ENCODE results near the gene ZYG11B. TPM values are rescaled to one million over a fixed set of nuclear protein-coding genes. Genes with fewer than 3 reads are reported as not detected.

The ZYG11B gene
- total and polyA plus RNA-seq, 3 experiments from 2014 or later: 11.2 to 11.9 (median 11.5) TPM

GRCh38 chr1:52848423-52848822 lies 122.2 kb downstream of the ZYG11B start:
- H3K4me1 ChIP-seq (ENCODE audit: insufficient read depth, low read length): no peaks in the 10 kb centered on the region
- no peak for DNase-seq
- no peak overlapping the region for H3K4me3 Mint-ChIP-seq
- no peak overlapping the region for H3K4me3 ChIP-seq (ENCODE audit: low read length)
- ChIA-PET POLR2A (no interaction called here), CTCF (no interaction called here)
- no peaks in the 10 kb centered on the region for H3K36me3 ChIP-seq (ENCODE audit: insufficient read depth, low read length)
- H3K27me3 ChIP-seq (ENCODE audit: insufficient read depth, low read length, poor library complexity, severe bottlenecking): peaks cover 6% of the 10 kb centered on the region
- peaks cover 0 to 5% (median 0%) of the 10 kb centered on the region in 3 donors for H3K4me1 Mint-ChIP-seq
- peaks cover 0 to 3% (median 0%) of the 10 kb centered on the region in 5 donors for H3K9me3 Mint-ChIP-seq
- H3K36me3 Mint-ChIP-seq: no peaks in the 10 kb centered on the region
- H3K27ac ChIP-seq (ENCODE audit: low read depth, low read length): no peak overlapping the region
- H3K27ac Mint-ChIP-seq: no peak overlapping the region
- H3K27me3 Mint-ChIP-seq: peaks cover 25 to 37% of the 10 kb centered on the region in 2 donors
- H3K9me3 ChIP-seq (ENCODE audit: low read length): no peaks in the 10 kb centered on the region

DNA sequence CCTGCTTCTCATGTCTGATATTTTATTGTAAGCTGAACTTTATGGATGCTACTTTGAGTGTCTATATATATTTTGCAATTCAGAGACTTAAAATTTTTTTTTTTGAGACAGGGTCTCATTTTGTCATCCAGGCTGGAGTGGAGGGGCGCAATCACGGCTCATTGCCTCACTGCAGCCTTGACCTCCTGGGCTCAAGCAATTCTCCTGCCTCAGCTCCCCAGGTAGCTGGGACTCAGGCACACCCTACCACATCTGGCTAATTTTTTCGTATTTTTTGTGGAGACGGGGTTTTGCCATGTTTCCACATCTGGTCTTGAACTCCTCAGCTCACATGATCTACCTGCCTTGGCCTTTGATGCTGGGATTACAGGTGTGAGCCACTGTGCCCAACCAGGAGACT lies 124.7 kb downstream of the ZYG11B start:
- no peaks in the 10 kb centered on the region for H3K36me3 Mint-ChIP-seq

GRCh38 chr1:52852854-52853253 lies 126.6 kb downstream of the ZYG11B start:
- CTCF ChIA-PET: no interaction called here
- H3K27ac Mint-ChIP-seq: no peak overlapping the region
- no peak for DNase-seq
- Histone ChIP-seq H3K27ac (ENCODE audit: low read depth, low read length) (no peak overlapping the region), H3K4me1 (ENCODE audit: insufficient read depth, low read length) (no peaks in the 10 kb centered on the region), H3K36me3 (ENCODE audit: insufficient read depth, low read length) (no peaks in the 10 kb centered on the region), H3K27me3 (ENCODE audit: insufficient read depth, low read length, poor library complexity, severe bottlenecking) (no peaks in the 10 kb centered on the region), H3K4me3 (ENCODE audit: low read length) (no peak overlapping the region), H3K9me3 (ENCODE audit: low read length) (no peaks in the 10 kb centered on the region)
- peaks cover 6 to 20% of the 10 kb centered on the region in 2 donors for H3K27me3 Mint-ChIP-seq
- no peaks in the 10 kb centered on the region for H3K9me3 Mint-ChIP-seq
- H3K36me3 Mint-ChIP-seq: no peaks in the 10 kb centered on the region
- no peaks in the 10 kb centered on the region for H3K4me1 Mint-ChIP-seq
- POLR2A ChIA-PET: no interaction called here
- H3K4me3 Mint-ChIP-seq: no peak overlapping the region

More for the DNA sequence above, 124.7 kb downstream of the ZYG11B start:
- H3K27ac ChIP-seq (ENCODE audit: low read depth, low read length): no peak overlapping the region
- Mint-ChIP-seq H3K4me1 (no peaks in the 10 kb centered on the region), H3K4me3 (no peak overlapping the region), H3K9me3 (no peaks in the 10 kb centered on the region), H3K27ac (no peak overlapping the region), H3K27me3 (peaks cover 13 to 24% of the 10 kb centered on the region in 2 donors)
- no peaks in the 10 kb centered on the region for H3K36me3 ChIP-seq (ENCODE audit: insufficient read depth, low read length)
- H3K27me3 ChIP-seq (ENCODE audit: insufficient read depth, low read length, poor library complexity, severe bottlenecking): no peaks in the 10 kb centered on the region
- no peak for DNase-seq
- no peak overlapping the region for H3K4me3 ChIP-seq (ENCODE audit: low read length)
- ChIA-PET POLR2A (no interaction called here), CTCF (no interaction called here)
- H3K4me1 ChIP-seq (ENCODE audit: insufficient read depth, low read length): no peaks in the 10 kb centered on the region
- H3K9me3 ChIP-seq (ENCODE audit: low read length): no peaks in the 10 kb centered on the region

DNA sequence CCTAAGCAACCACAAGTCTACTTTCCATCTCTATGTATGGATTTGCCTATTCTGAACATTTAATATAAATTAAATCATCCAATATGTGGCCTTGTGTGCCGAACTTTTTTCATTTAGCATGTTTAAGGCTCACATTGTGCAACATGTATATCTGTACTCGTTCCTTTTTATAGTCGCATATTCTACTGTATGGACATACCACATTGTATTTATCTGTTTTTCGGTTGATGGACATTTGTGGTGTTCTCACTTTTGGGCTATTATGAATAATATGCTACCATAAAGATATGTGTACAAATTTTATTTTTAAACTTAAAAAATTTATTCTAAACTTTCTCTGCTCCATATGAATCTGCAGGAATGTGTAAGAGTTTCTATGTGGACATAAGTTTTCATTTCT lies 129.3 kb downstream of the ZYG11B start:
- DNase-seq: no peak
- Mint-ChIP-seq H3K27me3 (peaks cover 4 to 15% of the 10 kb centered on the region in 2 donors), H3K27ac (no peak overlapping the region), H3K4me1 (no peaks in the 10 kb centered on the region), H3K9me3 (no peaks in the 10 kb centered on the region), H3K4me3 (no peak overlapping the region), H3K36me3 (no peaks in the 10 kb centered on the region)
- H3K27me3 ChIP-seq (ENCODE audit: insufficient read depth, low read length, poor library complexity, severe bottlenecking): no peaks in the 10 kb centered on the region
- H3K36me3 ChIP-seq (ENCODE audit: insufficient read depth, low read length): no peaks in the 10 kb centered on the region
- H3K27ac ChIP-seq (ENCODE audit: low read depth, low read length): no peak overlapping the region
- no peaks in the 10 kb centered on the region for H3K4me1 ChIP-seq (ENCODE audit: insufficient read depth, low read length)
- ChIA-PET POLR2A (no interaction called here), CTCF (no interaction called here)
- H3K9me3 ChIP-seq (ENCODE audit: low read length): no peaks in the 10 kb centered on the region
- H3K4me3 ChIP-seq (ENCODE audit: low read length): no peak overlapping the region

DNA sequence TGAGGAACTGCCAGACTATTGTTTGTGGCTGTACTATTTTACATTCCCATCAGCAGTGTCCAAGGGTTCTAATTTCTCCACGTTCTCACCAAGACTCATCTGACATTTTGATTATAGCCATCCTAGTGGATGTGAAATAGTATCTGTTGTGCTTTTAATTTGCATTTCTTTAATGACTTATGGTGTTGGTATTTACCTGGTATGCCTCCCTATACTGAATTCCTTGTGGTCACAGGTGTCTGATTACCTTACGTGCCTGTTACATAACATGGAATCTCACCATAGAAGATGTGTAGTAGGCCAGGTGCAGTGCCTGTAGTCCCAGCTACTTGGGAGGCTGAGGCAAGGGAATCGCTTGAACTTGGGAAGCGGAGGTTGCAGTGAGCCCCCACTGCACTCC lies 129.8 kb downstream of the ZYG11B start:
- no peaks in the 10 kb centered on the region for H3K27me3 ChIP-seq (ENCODE audit: insufficient read depth, low read length, poor library complexity, severe bottlenecking)
- CTCF ChIA-PET: no interaction called here
- H3K9me3 Mint-ChIP-seq: no peaks in the 10 kb centered on the region
- no peak overlapping the region for H3K4me3 Mint-ChIP-seq
- H3K36me3 ChIP-seq (ENCODE audit: insufficient read depth, low read length): no peaks in the 10 kb centered on the region
- no peaks in the 10 kb centered on the region for H3K4me1 Mint-ChIP-seq
- H3K27me3 Mint-ChIP-seq: peaks cover 4 to 10% of the 10 kb centered on the region in 2 donors
- H3K36me3 Mint-ChIP-seq: no peaks in the 10 kb centered on the region
- no peak overlapping the region for H3K27ac Mint-ChIP-seq
- H3K9me3 ChIP-seq (ENCODE audit: low read length): no peaks in the 10 kb centered on the region
- POLR2A ChIA-PET: no interaction called here
- no peak for DNase-seq
- no peaks in the 10 kb centered on the region for H3K4me1 ChIP-seq (ENCODE audit: insufficient read depth, low read length)
- H3K27ac ChIP-seq (ENCODE audit: low read depth, low read length): no peak overlapping the region
- H3K4me3 ChIP-seq (ENCODE audit: low read length): no peak overlapping the region

- Mint-ChIP-seq H3K4me3 (no peak overlapping the region), H3K36me3 (no peaks in the 10 kb centered on the region), H3K9me3 (no peaks in the 10 kb centered on the region), H3K27ac (no peak overlapping the region), H3K27me3 (peaks cover 0 to 7% of the 10 kb centered on the region in 2 donors), H3K4me1 (no peaks in the 10 kb centered on the region)
- H3K27me3 ChIP-seq (ENCODE audit: insufficient read depth, low read length, poor library complexity, severe bottlenecking): no peaks in the 10 kb centered on the region
- no peaks in the 10 kb centered on the region for H3K36me3 ChIP-seq (ENCODE audit: insufficient read depth, low read length)
- H3K4me1 ChIP-seq (ENCODE audit: insufficient read depth, low read length): no peaks in the 10 kb centered on the region
- no peak overlapping the region for H3K4me3 ChIP-seq (ENCODE audit: low read length)
- ChIA-PET CTCF (no interaction called here), POLR2A (interaction anchor here (0.5 kb wide), 1 partner anchor 521 kb away, joined by 4 read pairs; no protein-coding TSS in a partner anchor)
- DNase-seq: no peak
- H3K27ac ChIP-seq (ENCODE audit: low read depth, low read length): no peak overlapping the region
- H3K9me3 ChIP-seq (ENCODE audit: low read length): no peaks in the 10 kb centered on the region
These were observed 131.2 kb downstream of the ZYG11B start for GRCh38 chr1:52857443-52857842.

GRCh38 chr1:52862666-52863458 lies 136.6 kb downstream of the ZYG11B start:
- ChIA-PET POLR2A (no interaction called here), CTCF (no interaction called here)
- Histone ChIP-seq H3K27me3 (ENCODE audit: insufficient read depth, low read length, poor library complexity, severe bottlenecking) (no peaks in the 10 kb centered on the region), H3K36me3 (ENCODE audit: insufficient read depth, low read length) (no peaks in the 10 kb centered on the region), H3K4me3 (ENCODE audit: low read length) (no peak overlapping the region), H3K27ac (ENCODE audit: low read depth, low read length) (no peak overlapping the region), H3K9me3 (ENCODE audit: low read length) (no peaks in the 10 kb centered on the region), H3K4me1 (ENCODE audit: insufficient read depth, low read length) (no peaks in the 10 kb centered on the region)
- Mint-ChIP-seq H3K27me3 (peaks cover 4 to 5% of the 10 kb centered on the region in 2 donors), H3K36me3 (no peaks in the 10 kb centered on the region), H3K9me3 (no peaks in the 10 kb centered on the region), H3K4me1 (no peaks in the 10 kb centered on the region), H3K27ac (no peak overlapping the region), H3K4me3 (no peak overlapping the region)
- no peak for DNase-seq

GRCh38 chr1:52867087-52867863 lies 141.0 kb downstream of the ZYG11B start:
- Mint-ChIP-seq H3K27ac (peak overlapping the region in 1 of 8 donors; percentile 75), H3K36me3 (no peaks in the 10 kb centered on the region), H3K9me3 (no peaks in the 10 kb centered on the region), H3K4me1 (no peaks in the 10 kb centered on the region), H3K4me3 (no peak overlapping the region), H3K27me3 (peaks cover 7 to 16% of the 10 kb centered on the region in 2 donors)
- H3K9me3 ChIP-seq (ENCODE audit: low read length): no peaks in the 10 kb centered on the region
- POLR2A ChIA-PET: no interaction called here
- H3K4me1 ChIP-seq (ENCODE audit: insufficient read depth, low read length): no peaks in the 10 kb centered on the region
- CTCF ChIA-PET: no interaction called here
- no peak overlapping the region for H3K27ac ChIP-seq (ENCODE audit: low read depth, low read length)
- H3K4me3 ChIP-seq (ENCODE audit: low read length): no peak overlapping the region
- DNase-seq: no peak
- H3K36me3 ChIP-seq (ENCODE audit: insufficient read depth, low read length): no peaks in the 10 kb centered on the region
- no peaks in the 10 kb centered on the region for H3K27me3 ChIP-seq (ENCODE audit: insufficient read depth, low read length, poor library complexity, severe bottlenecking)

Data from CD8-positive, alpha-beta memory T cell (primary cell).